Hindlimb muscle (tissue), 1 donor: Measurements from ENCODE around the gene CILP2. TPM values are rescaled to one million over a fixed set of nuclear protein-coding genes. Genes with fewer than 3 reads are reported as not detected.

Experiments used
- DNase-seq: peaks from one replicate; pipeline ENCODE4 v3.0.0-alpha.2; 2013
- polyA plus RNA-seq: library from polyadenylated mRNA; unstranded; fragments of 120-200 nt; gene quantifications from one replicate; pipeline ENCODE4 v1.2.1, GENCODE V29; 2013; ENCODE audit not compliant: insufficient read length

CILP2 gene
- polyA plus RNA-seq, 1 donor: 1.5 TPM

DNA sequence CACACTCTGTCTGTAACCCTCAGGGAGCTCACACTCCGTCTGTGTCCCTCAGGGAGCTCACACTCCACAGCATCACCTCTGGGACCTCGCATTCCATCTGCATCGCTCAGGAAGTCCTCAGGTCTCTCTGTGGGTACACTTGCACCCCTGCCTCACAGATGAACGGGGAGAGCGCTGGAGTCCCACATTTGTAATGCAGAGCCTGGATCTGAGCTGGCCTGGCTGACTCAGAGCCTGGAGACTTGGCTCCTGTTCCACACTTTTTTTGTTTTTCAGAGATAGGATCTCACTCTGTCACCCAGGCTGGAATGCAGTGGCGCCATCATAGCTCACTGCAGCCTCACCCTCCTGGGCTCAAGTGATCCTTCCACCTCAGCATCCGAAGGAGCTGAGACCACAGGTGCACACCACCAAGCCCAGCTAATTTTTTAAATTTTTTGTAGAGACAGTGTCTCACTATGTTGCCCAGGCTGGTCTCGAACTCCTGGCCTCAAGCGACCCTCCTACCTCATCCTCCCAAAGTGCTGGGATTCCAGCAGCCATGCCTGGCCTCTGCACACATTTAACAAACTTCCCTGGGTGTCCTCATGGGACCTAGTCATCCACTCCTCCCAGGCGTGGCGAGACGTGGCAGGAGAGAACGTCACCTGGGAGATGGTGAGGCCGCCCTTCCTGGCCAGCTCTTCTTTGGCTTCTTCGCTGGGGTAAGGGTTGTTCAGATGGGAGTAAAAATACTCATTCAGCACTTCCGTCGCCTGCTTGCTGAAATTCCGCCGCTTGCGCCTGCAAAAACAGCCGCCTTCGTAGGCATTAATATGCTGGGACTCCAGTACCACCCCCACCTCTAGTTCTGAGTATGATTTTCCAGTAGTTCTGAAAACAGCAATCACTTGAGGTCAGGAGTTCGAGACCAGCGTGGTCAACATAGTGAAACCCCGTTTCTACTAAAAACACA lies 31.0 kb downstream of the CILP2 start:
- DNase-seq: no peak

DNA sequence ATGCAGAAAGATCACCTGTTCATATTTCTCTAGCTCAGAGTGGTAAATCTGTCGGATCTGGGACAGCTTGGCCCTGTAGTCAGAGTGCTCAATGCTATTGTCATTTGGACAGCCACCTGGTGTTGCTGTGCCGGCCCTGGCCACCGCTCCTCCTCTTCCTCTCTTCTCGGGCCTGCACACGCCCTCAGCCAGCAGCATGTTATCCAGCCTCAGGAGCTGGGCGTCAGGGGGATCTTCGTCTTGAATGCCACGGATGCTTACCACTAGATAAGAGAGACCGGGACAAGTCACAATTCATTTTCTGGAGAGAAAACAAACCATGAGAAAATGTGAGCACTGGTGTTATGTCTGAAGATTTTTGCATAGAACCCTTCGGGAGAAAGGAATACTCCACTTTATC lies 32.5 kb downstream of the CILP2 start:
- DNase-seq: no peak

DNA sequence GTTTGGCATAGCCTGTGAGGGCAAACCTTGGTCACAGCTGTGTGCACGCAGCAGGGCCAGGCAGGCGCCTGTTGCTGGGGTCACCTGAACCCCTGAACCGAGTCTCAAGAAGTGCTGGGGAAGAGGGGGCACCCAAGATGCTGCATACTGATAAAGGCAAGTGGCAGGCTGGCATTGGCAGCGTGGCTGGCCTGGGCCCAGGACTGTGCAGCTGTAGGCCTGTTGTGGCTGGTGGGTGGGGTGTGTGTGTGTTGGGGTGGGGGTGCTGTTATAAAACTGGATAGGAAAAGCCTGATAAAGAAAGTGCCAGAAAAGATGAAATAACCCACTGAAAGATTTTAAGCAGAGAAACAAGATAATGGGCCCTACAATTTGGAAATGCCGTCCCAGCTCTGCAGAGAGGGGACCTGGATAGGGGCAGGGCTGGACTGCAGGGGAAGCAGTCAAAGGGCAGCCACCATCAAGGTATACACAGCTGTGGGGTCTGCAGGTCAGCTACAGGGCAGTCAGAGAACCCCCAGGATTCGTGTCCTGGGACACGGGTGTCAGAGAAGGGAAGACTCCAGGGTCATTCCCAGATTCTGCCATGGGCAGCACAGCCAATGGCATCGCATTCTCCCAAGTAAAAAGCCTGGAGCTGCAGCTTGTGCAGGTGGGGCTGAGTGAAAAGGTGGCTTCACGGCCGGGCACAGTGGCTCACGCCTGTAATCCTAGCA lies 33.2 kb downstream of the CILP2 start:
- DNase-seq: no peak

DNA sequence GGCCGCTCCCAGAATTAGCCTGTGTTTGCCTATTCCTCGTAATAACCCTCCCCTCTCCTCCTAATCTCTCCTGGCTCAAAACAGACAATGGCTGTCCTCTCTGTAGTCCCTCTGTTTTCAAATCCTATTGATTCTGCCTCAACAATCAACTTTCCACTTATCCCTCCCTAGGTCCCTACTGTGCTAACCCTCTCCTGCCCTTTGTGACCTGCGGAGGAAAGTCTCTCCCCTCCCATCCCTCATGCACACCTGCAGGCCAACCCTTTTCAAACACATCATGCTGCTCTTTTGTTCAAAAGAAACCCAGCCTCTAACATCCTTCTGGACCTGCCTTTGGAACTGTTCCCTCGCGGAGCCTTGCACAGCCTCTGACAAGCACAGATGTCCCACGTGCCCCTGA lies 37.3 kb downstream of the CILP2 start:
- DNase-seq: no peak

DNA sequence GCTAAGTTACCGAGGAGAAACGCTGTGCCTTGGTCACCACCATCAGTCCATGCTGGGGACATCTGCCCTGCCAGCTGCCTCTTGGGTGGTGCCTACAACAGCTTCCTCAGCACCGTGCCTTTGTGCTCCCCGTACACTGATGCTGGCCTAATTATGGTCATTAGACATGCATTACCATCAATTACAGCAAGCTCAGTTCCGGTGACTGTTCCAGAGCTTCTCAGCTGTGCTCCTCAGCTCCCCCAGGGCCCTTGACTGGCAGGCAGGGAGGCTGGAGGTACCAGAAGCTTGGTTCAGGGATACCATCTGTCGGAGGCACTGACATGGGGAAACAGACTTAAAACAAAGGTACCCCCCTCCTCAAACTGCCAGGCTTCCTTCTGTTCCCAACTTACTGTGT lies 40.2 kb downstream of the CILP2 start:
- DNase-seq: no peak

DNA sequence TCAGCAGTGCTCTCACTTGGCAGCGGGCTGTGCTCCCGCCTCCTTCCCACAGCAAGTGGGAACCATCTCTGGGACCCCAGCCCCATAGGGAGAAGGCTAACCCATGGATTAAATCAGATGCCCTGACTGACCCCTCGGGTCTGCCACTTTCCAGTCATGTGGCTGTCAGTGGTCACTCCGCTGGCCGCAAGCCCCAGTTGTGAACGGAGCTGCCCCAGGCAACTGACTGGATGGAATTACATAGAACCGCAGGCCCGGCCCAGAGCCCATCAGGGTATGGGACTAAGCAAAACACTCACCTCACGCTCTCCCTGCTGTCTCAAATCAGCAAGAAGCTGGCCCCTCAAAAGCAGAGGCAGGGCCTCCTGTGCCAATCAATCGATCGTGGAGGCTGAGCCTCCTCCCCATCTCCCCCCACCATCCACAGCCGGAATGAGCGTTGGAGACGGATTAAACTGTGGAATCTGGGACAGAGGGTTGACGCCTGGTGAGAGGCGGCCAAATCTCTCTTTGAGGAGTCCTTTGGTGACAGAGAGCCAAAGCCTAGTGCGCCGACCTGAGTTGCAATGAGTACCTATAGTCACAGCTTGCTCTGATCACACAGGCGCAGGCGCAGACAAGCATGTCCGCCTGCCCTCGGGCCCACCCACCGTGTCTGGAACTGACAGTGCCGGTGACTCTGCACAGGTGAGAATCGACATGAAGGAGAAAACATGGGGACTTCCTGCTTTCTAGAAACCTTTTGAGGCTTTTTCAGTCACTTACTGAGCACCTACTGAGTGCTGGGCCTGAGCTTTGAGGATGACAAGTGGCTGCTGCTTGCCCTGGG lies 41.7 kb downstream of the CILP2 start:
- no peak for DNase-seq

DNA sequence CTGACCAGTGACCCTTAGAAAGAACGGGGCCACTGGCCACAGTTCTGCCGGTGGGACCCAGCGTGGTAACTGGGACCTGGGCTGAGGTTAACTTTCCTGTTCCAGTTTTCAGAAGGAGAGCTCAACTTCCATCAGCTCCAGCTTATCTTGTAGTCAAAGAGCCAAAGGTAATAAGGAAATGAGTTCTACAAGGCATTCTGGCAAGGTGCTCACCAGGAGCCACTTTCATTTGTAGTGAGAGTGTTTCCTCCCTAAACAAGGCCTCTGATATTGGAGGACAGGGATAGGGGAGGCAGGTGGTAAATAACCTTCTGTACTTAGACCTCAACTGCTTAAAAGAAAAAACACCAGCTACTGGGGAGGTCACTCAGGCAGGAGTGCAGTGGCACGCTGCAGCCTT lies 42.4 kb downstream of the CILP2 start:
- DNase-seq: no peak

DNA sequence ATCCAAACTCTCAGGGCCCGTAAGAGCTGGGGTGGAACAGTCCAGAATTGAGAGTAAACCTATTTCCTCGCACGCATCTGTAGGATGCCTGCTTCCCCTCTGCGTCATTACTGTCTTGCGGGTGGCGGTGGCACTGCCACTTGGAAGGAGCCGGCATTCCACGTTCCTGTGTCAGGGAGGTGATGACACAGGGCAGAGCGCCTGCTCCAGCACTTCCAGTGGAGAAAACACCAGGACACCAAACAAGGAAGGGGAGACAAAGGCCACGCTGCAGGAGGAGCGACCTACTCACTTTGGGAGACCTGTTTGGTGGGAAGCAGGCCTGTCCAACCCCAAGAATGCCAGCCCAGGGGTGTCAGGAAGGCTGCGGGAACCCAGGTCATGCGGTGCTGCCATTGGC lies 43.3 kb downstream of the CILP2 start:
- no peak for DNase-seq

DNA sequence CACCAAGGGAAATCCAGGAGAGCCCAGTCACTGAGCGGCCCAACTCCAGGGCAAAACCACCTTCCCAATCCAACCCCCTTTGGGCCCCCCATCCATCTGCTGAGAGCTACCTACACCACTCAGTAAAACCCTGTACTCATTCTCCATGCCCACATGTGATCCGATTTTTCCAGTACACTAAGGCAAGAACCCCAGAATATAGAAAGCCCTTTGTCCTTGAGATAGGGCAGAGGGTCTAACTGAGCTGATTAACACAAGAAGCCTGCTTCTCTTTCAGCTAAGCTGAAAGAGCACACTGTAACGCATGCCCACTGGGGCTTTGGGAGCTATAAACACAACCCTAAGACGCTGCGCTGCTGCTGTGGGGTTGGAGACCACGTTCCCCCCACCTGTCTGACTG lies 44.4 kb downstream of the CILP2 start:
- DNase-seq: no peak

DNA sequence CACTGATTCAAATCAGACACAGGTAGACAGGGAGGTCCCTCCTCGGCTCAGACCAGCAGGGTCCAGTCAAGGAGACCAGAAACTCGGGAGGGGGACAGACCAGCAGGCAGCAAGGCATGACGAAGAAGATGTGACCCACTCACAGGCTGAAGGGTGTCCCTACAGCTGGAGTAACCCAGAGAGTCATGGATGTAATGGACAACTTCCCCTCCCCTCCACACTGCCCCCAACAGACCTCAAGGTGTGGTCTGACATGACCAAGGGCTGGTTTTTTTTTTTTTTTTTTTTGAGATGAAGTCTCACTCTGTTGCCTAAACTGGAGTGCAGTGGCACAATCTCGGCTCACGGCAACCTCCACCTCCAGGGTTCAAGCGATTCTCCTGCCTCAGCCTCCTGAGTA lies 46.3 kb downstream of the CILP2 start:
- no peak for DNase-seq

DNA sequence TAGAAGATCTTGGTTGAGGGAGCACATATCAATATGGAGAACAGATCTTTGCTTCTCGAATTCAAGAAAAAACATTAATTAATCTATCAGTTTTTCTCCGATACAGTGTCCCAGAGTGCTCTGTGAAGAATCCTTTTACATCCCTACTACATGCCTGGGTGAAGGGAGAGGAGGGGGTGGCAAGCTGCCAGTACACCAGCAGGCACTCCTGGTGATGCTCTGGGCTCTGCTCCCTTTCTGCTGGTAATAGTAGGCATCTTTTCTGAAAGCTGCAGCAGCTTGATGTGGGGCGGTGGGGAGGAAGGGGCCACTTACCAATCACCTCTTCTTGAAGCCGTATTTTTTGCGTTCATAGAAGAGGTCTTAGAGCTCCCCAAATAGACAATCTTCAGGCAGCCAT lies 49.7 kb downstream of the CILP2 start:
- no peak for DNase-seq

DNA sequence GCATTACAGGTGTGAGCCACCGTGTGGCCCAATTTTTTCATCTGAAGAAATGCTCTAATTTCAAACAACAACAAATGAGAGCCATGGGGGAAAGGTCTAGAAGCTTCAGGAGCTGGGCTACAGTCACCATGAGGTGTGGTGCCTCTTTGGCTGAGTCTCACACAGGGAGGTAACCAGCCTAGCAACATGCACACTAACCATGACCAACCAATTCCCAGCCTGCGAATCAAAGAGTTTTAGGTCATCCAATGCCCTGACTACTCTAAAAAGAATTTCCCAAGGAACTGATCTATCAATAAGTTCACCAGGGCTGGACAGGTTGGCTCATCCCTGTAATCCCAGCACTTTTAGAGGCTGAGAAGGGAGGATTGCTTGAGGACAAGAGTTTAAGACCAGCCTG lies 50.5 kb downstream of the CILP2 start:
- DNase-seq: no peak

DNA sequence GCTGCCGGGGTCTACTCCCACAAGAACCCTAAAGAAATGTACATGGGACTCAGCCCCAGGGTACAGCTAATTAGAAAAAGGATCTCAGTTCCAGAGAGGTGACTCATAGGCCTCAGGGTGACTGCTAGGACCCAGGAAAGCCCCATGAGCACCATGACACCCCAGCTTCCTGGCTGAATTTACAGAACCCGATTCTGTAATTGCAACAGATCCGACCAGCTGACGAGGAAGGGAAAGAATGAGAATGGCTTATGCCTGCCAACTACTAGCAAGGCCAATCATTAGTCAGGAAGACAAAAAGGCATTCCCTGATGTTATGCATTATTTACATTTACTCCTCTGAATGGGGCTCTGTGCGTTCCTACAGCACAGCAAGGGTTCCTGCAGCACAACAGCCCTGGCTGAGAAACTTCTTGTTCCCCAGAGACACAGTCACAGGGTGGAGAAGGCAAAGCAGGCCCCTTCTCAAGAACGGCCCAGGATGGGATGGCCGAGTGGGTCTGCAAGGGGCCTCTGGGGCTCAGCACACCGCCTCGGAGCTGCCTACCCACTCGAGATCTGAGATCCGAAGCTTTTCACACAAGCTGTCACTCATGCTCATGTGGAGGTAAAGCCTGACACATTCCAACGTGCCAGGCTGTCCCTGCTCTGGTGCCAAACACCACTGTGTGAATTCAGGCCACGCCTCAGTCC lies 53.2 kb downstream of the CILP2 start:
- peak; percentile 78 for DNase-seq

DNA sequence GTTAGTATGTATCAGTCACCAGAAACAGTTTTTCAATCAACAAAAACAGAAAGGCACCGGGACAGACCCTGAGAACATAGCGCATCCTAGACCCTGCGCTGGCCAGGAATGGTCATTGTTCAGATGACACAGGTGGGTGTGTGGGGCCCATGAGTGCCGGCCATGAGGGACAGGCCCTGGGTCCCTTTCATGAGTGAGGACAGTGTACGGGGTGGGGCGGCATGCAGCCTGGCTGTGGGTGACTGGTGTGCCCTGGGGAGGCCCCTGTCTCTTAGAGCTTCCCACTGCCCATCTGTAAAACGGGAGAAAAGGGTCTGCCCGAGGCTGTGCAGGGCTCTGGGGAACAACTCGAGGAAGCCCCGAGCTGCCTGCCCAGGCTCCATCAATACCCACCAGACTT lies 54.6 kb downstream of the CILP2 start:
- no peak for DNase-seq

DNA sequence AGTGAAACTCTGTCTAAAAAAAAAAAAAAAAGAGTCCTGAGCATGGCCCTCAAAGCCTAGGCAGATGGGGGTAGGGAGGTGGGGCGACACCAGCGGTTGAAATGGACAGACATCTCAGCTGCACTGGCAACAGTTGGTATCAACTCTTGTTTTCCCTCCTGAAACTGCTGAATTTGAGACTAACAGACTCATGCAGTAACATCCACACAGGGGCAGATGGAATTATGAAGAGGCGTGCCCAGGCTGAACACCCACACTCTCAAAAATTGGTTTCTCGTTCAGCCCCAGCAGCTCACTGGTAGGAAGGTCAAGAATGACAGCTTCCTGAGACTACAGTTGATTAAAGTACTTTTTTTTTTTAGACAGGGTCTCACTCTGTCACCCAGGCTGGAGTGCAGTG lies 56.3 kb downstream of the CILP2 start:
- DNase-seq: no peak

DNA sequence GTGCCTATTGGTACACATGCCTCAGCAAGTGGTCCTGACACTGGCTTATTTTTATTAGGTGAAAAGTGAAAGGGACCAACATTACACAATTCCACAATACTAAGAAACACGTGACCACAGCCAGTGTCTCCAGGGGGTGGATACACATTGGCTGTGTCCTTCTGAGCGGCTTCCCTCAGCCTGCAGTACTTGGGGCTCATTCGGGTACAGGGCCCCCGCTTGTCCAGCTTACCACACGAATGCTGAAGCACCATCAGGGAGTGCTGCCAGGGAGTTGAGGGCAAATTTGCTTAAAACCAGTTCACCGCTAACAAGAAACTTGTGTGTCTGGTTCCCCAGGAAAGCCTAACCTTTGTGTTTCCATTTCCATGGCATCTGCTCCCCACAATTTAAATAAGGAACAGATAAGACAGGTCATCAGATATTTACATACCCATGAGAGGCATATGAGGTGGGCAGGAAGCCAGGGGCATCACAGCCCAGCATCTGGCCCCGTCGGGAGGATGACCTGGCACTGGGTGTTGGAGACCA lies 57.2 kb downstream of the CILP2 start:
- no peak for DNase-seq

Other genes with a start within 250 kb of the CILP2 start
- gene SUGP1, start 217.8 kb upstream of the CILP2 start, polyA plus RNA-seq: 40.4 TPM
- gene MAU2, start 217.4 kb upstream of the CILP2 start, polyA plus RNA-seq: 60.6 TPM
- gene GATAD2A, start 132.6 kb upstream of the CILP2 start, polyA plus RNA-seq: 56.4 TPM
- gene TSSK6, start 22.7 kb upstream of the CILP2 start, polyA plus RNA-seq: 1.2 TPM
- gene NDUFA13, start 22.0 kb upstream of the CILP2 start, polyA plus RNA-seq: 180 TPM
- 7.3 TPM for gene YJEFN3, start 9.4 kb upstream of the CILP2 start, polyA plus RNA-seq
- 2.3 TPM for gene PBX4, start 80.4 kb downstream of the CILP2 start, polyA plus RNA-seq
- gene LPAR2, start 90.0 kb downstream of the CILP2 start, polyA plus RNA-seq: 4.4 TPM
- gene GMIP, start 105.4 kb downstream of the CILP2 start, polyA plus RNA-seq: 4.5 TPM
- 36.3 TPM for gene ATP13A1, start 125.4 kb downstream of the CILP2 start, polyA plus RNA-seq
- gene ZNF101, start 130.6 kb downstream of the CILP2 start, polyA plus RNA-seq: 7.6 TPM
- gene ZNF14, start 194.8 kb downstream of the CILP2 start, polyA plus RNA-seq: 4.0 TPM